Activated naive CD4-positive, alpha-beta T cell treated with anti-CD3 and anti-CD28 coated beads, Interleukin-2, amount 50 U/mL, for 72 hours (primary cell): ENCODE data around the gene ABCC4. TPM values are rescaled to one million over a fixed set of nuclear protein-coding genes. Genes with fewer than 3 reads are reported as not detected.
"Not testable (repeated sequence)": the region's sequence is repeated elsewhere in the genome, so short reads cannot be mapped to it uniquely, and the experiment has no call there.

ENCODE experiments used
- ATAC-seq, 2 donors: fragments of 150-1000 bp; cut with Tn5 transposase; 2 replicates each; pipeline ENCODE4 v1.10.0; 2021; ENCODE audit warnings: mild to moderate bottlenecking in 2 of 2, moderate library complexity in 2 of 2
- DNase-seq, 2 donors: peaks; one replicate each; pipeline ENCODE4 v3.0.0; 2021 to 2022; ENCODE audit warnings: low spot score in 2 of 2
- H3K27ac Mint-ChIP-seq, 2 donors: one replicate each; pipeline ENCODE4 v1.8.0; 2022; ENCODE audit warnings: mild to moderate bottlenecking in 2 of 2, mixed read lengths in 2 of 2
- H3K36me3 Mint-ChIP-seq, 2 donors: one replicate each; pipeline ENCODE4 v1.8.0; 2022; ENCODE audit warnings: mixed read lengths in 2 of 2
- H3K9me3 Mint-ChIP-seq, 2 donors: one replicate each; pipeline ENCODE4 v1.8.0; 2022; ENCODE audit warnings: mixed read lengths in 2 of 2
- total RNA-seq, 2 donors: library from RNA; stranded (reverse); gene quantifications; one replicate each; pipeline ENCODE4 v1.2.3, GENCODE V29; 2022

Gene ABCC4
- total RNA-seq, 2 donors from 2014 or later: 6.2 to 11.2 TPM

GRCh38 chr13:95269756-95270155 is 31.5 kb downstream of the ABCC4 start:
- ATAC-seq: no peak
- DNase-seq: no peak
- Mint-ChIP-seq H3K9me3 (peaks cover 7 to 9% of the 10 kb centered on the region in 2 donors), H3K36me3 (peaks cover 22 to 35% of the 10 kb centered on the region in 2 donors), H3K27ac (peak overlapping the region in 1 of 2 donors; percentile 47)

GRCh38 chr13:95268343-95269065 is 32.7 kb downstream of the ABCC4 start:
- ATAC-seq, H3K9me3 Mint-ChIP-seq, DNase-seq: not testable (repeated sequence)
- peak overlapping the region in 1 of 2 donors; percentile 5 for H3K27ac Mint-ChIP-seq
- peaks cover 22 to 36% of the 10 kb centered on the region in 2 donors for H3K36me3 Mint-ChIP-seq

- ATAC-seq (no peak), DNase-seq (no peak)
Observed at GRCh38 chr13:95267662-95268342, 33.4 kb downstream of the ABCC4 start.

GRCh38 chr13:95264225-95264624 is 37.0 kb downstream of the ABCC4 start:
- Mint-ChIP-seq H3K9me3 (peaks cover 7 to 9% of the 10 kb centered on the region in 2 donors), H3K36me3 (peaks cover 18 to 36% of the 10 kb centered on the region in 2 donors), H3K27ac (no peak overlapping the region)
- no peak for ATAC-seq
- DNase-seq: no peak

More at GRCh38 chr13:95267662-95268342, 33.4 kb downstream of the ABCC4 start:
- Mint-ChIP-seq H3K36me3 (peaks cover 22 to 36% of the 10 kb centered on the region in 2 donors), H3K27ac (no peak overlapping the region), H3K9me3 (peaks cover 7 to 9% of the 10 kb centered on the region in 2 donors)

- Mint-ChIP-seq H3K9me3 (peaks cover 9 to 10% of the 10 kb centered on the region in 2 donors), H3K27ac (no peak overlapping the region), H3K36me3 (peaks cover 13 to 41% of the 10 kb centered on the region in 2 donors)
- no peak for ATAC-seq
- no peak for DNase-seq
Observed at GRCh38 chr13:95262837-95263384, 38.3 kb downstream of the ABCC4 start.

- no peak overlapping the region for H3K27ac Mint-ChIP-seq
- H3K9me3 Mint-ChIP-seq: peaks cover 5 to 7% of the 10 kb centered on the region in 2 donors
- ATAC-seq (no peak), DNase-seq (no peak)
- H3K36me3 Mint-ChIP-seq: peaks cover 6 to 35% of the 10 kb centered on the region in 2 donors
Observed at GRCh38 chr13:95261956-95262355, 39.3 kb downstream of the ABCC4 start.

- peaks cover 0 to 21% of the 10 kb centered on the region in 2 donors for H3K36me3 Mint-ChIP-seq
- peaks cover 0 to 4% of the 10 kb centered on the region in 2 donors for H3K9me3 Mint-ChIP-seq
- ATAC-seq (no peak), DNase-seq (no peak)
- H3K27ac Mint-ChIP-seq: no peak overlapping the region
Observed at GRCh38 chr13:95260031-95260525, 41.2 kb downstream of the ABCC4 start.

- DNase-seq: no peak
- ATAC-seq: no peak
- Mint-ChIP-seq H3K9me3 (peaks cover 0 to 4% of the 10 kb centered on the region in 2 donors), H3K36me3 (peaks cover 0 to 10% of the 10 kb centered on the region in 2 donors), H3K27ac (no peak overlapping the region)
Observed at GRCh38 chr13:95258619-95259194, 42.5 kb downstream of the ABCC4 start.

- no peak for ATAC-seq
Observed at GRCh38 chr13:95258098-95258497, 43.2 kb downstream of the ABCC4 start.

GRCh38 chr13:95256091-95256490 is 45.2 kb downstream of the ABCC4 start:
- Mint-ChIP-seq H3K27ac (no peak overlapping the region), H3K36me3 (peaks cover 0 to 10% of the 10 kb centered on the region in 2 donors), H3K9me3 (peaks cover 0 to 4% of the 10 kb centered on the region in 2 donors)
- ATAC-seq (no peak), DNase-seq (no peak)

More at GRCh38 chr13:95258098-95258497, 43.2 kb downstream of the ABCC4 start:
- Mint-ChIP-seq H3K36me3 (peaks cover 0 to 10% of the 10 kb centered on the region in 2 donors), H3K27ac (no peak overlapping the region), H3K9me3 (peaks cover 0 to 4% of the 10 kb centered on the region in 2 donors)
- no peak for DNase-seq

GRCh38 chr13:95255072-95255732 is 46.0 kb downstream of the ABCC4 start:
- no peak overlapping the region for H3K27ac Mint-ChIP-seq
- peaks cover 0 to 4% of the 10 kb centered on the region in 2 donors for H3K9me3 Mint-ChIP-seq
- DNase-seq (no peak), ATAC-seq (no peak)
- peaks cover 0 to 10% of the 10 kb centered on the region in 2 donors for H3K36me3 Mint-ChIP-seq

GRCh38 chr13:95254339-95254738 is 46.9 kb downstream of the ABCC4 start:
- peak in 1 of 2 donors; percentile 32 for ATAC-seq
- DNase-seq: no peak
- H3K36me3 Mint-ChIP-seq: peaks cover 0 to 10% of the 10 kb centered on the region in 2 donors
- peaks cover 0 to 4% of the 10 kb centered on the region in 2 donors for H3K9me3 Mint-ChIP-seq
- no peak overlapping the region for H3K27ac Mint-ChIP-seq

GRCh38 chr13:95253033-95253432 is 48.2 kb downstream of the ABCC4 start:
- H3K9me3 Mint-ChIP-seq: no peaks in the 10 kb centered on the region

GRCh38 chr13:95251641-95252040 is 49.6 kb downstream of the ABCC4 start:
- peaks cover 0 to 4% of the 10 kb centered on the region in 2 donors for H3K36me3 Mint-ChIP-seq
- peak overlapping the region in 1 of 2 donors; percentile 37 for H3K27ac Mint-ChIP-seq
- no peak for DNase-seq
- ATAC-seq: peak in 1 of 2 donors; percentile 49
- no peaks in the 10 kb centered on the region for H3K9me3 Mint-ChIP-seq

More at GRCh38 chr13:95253033-95253432, 48.2 kb downstream of the ABCC4 start:
- no peak overlapping the region for H3K27ac Mint-ChIP-seq
- peaks cover 0 to 4% of the 10 kb centered on the region in 2 donors for H3K36me3 Mint-ChIP-seq
- ATAC-seq (no peak), DNase-seq (no peak)

GRCh38 chr13:95250961-95251360 is 50.3 kb downstream of the ABCC4 start:
- no peak for DNase-seq
- Mint-ChIP-seq H3K36me3 (peaks cover 2 to 8% of the 10 kb centered on the region in 2 donors), H3K9me3 (no peaks in the 10 kb centered on the region), H3K27ac (peak overlapping the region in 1 of 2 donors; percentile 66)
- no peak for ATAC-seq

- H3K27ac Mint-ChIP-seq: no peak overlapping the region
- no peak for ATAC-seq
- no peak for DNase-seq
- no peaks in the 10 kb centered on the region for H3K9me3 Mint-ChIP-seq
- peaks cover 8 to 16% of the 10 kb centered on the region in 2 donors for H3K36me3 Mint-ChIP-seq
Observed at GRCh38 chr13:95248953-95249352, 52.3 kb downstream of the ABCC4 start.
